Uterus (tissue), 2 donors: ENCODE results near the gene CMTM7.

Experiments
- CTCF ChIP-seq, 4 experiments: fragments of 200-600 bp in 2 of 4; fragments of 450-650 bp in 2 of 4; sonication (generic) in 2 of 4; IDR thresholded peaks; one replicate each; pipeline ENCODE4 v1.5.1; 2016 to 2019; ENCODE audit warnings: antibody characterized with exemption in 4 of 4, mild to moderate bottlenecking in 2 of 4, moderate library complexity in 1 of 4
- POLR2A ChIP-seq, 2 donors: fragments of 450-650 bp; IDR thresholded peaks; one replicate each; pipeline ENCODE4 v1.6.1; 2016; ENCODE audit warnings: antibody characterized with exemption in 2 of 2, mild to moderate bottlenecking in 1 of 2, moderate library complexity in 1 of 2

DNA sequence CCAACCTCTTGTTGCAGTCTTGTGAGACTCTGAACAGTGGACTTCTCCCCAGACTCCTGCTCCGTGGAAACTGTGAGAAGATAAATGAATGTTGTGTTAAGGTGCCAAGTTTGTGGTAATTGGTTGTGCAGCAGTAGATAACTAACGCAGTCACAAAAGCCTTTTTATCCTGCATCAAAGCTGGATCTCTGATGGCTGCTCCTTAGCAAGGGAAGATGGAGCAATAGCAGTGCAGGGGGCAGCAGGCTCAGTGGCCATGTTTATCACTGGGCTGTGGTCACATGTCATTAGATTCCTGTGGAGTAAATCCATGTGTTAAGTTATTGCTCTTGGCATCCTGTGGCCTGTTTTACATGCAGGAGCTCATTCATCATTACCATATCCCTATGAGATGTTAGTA, 13.5 kb downstream of the CMTM7 start:
- TF ChIP-seq POLR2A (IDR thresholded peaks at IDR 0.05) (no peak), CTCF (IDR thresholded peaks at IDR 0.05) (no peak)
